RPMI8226 (cell line): Measurements from ENCODE around the gene IL11.
"Not testable (repeated sequence)": the region's sequence is repeated elsewhere in the genome, so short reads cannot be mapped to it uniquely, and the experiment has no call there.

Experiments used
- DNase-seq: peaks from one replicate; pipeline ENCODE4 v3.0.0-alpha.2; 2015

IL11 gene

DNA sequence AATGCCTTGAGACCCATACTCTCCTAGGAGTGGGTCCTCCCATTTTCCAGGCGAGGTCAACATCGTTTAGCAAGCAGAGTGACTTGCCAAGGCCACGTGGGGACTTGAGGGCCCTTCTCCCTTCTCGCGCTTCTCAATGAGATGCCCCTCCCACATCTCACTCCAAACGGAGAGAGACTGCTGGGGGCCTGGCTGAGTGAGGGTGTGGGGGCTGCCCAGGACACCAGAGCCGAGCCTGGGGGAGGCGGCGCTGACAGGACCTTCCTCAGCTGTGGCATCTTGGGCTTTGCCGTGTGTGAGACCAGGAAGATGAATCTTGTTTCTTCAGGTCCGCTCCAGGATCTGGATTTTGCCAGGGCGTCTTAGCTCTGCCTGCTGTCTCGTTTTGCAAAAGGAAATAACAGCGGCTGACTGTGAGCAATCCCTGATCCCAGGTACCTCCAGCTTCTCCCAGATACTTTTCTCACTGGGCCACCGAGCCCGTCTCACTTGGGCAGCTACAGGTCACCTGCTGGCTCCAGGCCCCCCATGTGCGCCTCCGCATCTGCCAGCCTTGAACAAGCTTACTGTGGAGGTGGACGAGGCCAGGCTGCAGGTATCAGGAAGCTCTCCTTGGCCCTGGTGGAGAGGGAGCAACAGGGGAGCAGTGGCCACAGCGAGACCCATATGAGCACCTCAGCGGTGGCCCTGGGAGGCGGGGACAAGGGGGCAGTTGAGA is 21.8 kb downstream of the IL11 start:
- DNase-seq, result no peak

DNA sequence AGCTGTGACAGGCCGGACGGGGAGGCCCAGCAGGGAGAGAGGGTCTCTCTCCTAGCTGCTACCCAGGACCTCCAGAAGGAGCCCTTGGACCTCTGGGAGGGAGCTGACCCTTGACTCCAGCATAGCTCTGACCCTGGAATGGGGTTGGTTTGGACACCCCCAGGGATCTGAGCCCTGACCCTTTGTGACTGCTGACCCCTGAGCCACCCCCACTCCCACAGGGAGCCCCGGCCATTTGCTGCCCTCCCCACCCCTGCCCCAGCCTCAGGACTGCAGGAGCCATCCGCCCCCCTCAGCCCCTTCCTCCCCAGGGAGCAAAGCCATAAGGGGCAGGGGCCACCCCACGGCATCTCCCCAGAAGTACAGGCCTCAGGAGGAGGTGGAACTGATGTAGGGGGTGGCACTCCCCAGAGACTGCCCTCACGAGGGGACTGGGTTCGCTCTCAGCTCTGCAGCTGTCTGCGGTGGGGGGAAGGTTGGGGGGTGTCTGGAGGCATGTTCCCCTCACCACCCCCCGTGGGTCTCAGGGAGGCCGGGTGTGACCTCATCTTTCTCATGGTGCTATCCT is 22.7 kb downstream of the IL11 start:
- no peak for DNase-seq

DNA sequence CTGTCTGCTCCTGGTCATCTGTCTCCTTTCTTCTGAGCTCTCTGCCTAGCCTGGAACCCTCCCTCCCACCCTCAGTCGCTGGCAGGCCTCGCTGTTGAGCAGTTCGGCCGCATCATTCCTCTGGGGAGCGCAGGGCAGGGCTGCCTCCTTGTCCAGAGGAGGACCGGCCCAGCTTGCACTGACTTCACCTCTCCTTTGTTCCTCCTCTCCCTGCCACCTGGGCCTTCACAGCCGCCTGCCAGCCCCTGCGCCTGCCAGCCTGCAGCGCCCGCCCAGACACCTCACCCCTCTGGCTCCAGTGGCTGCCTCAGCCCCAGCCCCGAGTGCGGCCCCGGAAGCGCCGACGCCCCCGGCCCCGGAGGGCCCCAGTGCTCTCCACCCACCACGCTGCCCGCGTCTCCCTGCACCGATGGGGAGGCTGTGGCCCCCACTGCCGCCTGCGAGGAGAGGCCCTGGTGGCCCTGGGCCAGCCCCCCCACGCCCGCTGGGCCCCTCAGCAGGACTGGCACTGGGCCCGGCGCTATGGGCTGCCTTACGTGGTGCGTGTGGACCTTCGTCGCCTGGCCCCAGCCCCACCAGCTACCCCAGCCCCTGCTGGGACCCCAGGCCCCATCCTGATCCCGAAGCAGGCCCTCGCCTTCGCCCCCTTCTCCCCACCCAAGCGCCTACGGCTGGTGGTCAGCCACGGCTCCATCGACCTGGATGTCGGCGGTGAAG is 23.4 kb downstream of the IL11 start:
- DNase-seq, result no peak

DNA sequence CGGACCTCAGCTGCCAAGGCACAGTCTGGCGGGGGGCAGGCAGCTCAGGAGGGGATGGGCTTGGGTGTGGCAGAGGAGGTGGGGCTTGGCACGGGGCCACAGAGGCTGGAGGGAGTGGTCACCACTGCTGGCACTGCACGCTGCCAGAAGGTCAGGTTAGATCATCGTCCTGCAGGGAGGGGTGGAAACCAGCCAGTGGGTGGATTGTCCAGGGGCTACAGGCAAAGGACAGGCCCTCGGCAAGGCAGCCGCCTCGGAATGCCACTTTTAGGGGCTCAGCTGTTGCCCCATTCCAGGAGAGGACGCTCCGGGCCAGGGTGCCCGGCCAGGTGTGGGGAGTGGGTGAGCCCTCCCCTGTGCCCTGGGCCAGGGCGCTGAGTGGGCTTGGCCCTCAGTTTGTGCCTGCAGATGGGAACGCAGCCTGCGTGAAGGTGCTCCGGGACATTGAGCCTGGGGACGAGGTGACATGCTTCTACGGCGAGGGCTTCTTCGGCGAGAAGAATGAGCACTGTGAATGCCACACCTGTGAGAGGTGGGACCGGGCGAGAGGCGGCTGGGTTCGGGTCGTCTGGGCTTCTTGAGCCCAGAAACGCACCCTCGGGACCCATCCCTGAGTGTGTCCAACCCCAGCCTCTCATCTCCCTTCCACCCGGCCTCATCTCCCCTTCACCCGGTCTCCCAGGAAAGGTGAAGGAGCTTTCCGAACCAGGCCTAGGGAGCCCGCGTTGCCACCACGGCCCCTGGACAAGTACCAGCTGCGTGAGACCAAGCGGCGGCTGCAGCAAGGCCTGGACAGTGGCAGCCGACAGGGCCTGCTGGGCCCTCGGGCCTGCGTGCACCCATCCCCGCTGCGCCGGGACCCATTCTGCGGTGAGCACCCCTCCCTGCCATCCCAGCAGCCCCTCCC is 24.2 kb downstream of the IL11 start:
- no peak for DNase-seq

DNA sequence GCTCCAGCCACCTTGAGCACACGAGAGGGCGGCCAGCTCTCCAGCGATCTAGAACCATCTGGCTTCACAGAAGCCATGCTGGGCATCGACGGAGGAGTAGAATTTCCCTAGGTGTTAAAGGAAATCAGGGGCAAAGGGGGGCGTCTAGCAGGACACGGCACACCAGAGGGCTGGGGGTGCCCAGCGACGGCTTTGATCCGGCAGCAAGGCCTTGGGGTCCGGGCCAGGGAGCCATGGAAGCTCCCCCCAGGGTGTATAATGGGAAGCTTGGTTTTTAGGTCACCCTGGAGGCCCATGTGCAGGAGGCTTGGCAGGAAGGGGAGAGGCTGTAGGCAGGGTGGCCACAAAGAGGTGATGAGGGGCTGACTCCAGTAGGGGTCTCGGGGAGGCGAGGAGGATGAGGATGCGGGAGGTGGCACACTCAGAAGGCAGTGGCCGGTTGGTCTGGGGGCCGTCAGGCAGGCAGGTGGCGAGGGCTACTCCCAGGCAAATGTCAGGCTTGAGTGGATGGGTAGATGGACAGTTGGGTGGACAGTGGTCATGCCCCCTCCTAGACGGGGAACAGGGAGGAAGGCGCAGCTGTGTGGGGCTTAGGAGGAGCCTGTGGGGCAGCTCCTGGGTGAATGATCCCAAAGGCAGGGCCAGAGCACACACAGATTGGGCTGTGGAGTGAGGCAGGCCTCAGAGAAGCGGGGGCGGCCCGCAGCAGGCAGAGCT is 25.0 kb downstream of the IL11 start:
- DNase-seq, result no peak

DNA sequence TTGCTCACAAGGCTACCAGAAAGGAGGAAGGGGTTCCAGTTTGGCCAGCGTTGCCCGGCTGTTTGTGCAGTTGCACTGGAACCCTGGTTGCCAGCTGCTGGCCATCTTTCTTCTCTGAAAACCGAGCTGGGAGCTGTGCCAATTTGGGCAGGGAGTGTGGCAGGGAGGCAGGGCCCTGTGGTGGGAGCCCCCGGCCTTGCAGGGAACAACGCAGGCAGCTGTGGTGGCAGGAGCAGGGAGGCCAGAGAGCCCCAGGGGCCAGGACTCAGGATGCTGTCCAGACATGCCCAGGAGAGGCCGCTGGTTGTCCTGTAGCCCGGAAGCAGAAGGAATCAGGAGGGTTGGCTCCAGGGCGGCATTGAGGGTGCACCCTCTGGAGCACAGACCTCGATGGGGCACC is 25.8 kb downstream of the IL11 start:
- no peak for DNase-seq

DNA sequence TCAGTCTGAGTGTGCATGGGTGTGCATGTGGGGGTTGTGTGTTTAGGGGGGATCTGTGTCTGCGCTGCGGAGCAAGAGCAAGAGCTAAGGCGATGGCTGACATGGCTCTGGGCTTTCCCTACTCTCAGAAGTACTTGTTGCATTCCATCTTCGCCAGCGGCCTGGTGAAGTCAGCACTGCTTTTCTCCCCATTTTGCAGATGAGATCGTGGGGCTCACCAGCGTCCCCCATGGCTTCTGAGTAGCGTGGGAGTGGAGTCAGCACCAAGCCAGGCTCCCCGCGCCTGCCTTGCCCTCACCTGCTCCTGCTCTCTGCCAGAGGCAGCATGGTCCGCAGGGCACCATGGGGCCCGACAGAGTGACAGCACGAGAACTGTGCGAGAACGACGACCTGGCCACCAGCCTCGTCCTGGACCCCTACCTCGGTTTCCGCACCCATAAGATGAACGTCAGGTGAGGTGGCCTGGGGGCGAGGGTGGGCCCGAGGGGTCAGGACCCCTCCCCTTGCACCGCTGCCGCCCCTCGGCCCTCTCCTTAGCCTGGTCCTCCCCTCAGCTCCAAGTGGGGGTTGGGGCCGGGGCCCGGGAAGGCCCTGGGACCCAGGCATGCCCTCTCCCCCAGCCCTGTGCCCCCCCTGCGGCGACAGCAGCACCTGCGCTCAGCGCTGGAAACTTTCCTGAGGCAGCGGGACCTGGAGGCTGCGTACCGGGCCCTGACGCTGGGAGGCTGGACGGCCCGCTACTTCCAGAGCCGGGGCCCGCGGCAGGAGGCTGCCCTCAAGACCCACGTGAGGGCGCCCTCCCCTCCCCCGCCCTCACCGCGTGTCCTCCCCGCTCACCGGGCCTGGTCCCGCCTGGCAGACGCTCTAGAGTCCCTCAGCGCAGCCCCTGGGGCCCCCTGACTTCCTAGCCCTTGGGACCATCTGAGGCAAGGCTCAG is 28.4 kb downstream of the IL11 start:
- no peak for DNase-seq

DNA sequence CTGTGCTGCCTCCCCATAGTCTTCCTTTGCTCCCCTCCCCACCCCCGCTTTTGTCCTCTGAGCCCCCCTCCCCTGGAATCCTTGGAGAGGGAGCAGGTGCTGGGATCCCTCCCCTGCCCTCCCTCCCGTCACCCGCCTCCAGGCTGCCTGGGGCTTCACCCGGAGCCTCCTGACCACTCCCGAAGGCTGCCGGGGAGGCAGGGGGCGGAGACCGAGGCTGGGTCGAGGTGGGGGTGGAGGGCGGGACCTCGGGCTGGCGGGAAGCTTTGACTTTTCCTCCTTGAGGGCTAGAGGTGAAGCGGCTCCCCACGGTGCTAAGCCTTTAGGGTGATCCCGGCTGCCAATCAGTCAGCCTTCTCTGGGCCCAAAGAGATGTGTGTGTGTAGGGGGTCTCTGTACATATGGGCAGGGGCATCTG is 29.1 kb downstream of the IL11 start:
- peak; percentile 78 for DNase-seq

DNA sequence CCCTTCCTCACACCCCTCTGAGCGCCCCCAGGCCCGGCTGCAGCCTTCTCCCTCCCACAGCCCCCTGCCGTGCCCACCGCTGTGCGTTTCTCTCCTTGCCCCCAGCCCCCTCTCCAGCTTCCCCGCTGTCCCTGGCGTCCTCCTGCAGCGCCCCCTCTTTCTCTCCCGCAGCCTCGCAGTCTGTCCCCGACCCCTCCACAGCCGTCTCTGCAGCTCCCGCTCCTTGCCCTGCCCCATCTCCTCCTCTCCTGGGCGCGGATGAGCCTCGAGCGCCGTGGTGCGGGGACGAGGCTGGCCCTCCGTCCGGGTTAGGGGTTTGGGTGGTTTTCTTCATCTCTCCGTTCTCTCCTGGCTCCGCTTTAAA is 29.5 kb downstream of the IL11 start:
- DNase-seq, result peak; percentile 38

DNA sequence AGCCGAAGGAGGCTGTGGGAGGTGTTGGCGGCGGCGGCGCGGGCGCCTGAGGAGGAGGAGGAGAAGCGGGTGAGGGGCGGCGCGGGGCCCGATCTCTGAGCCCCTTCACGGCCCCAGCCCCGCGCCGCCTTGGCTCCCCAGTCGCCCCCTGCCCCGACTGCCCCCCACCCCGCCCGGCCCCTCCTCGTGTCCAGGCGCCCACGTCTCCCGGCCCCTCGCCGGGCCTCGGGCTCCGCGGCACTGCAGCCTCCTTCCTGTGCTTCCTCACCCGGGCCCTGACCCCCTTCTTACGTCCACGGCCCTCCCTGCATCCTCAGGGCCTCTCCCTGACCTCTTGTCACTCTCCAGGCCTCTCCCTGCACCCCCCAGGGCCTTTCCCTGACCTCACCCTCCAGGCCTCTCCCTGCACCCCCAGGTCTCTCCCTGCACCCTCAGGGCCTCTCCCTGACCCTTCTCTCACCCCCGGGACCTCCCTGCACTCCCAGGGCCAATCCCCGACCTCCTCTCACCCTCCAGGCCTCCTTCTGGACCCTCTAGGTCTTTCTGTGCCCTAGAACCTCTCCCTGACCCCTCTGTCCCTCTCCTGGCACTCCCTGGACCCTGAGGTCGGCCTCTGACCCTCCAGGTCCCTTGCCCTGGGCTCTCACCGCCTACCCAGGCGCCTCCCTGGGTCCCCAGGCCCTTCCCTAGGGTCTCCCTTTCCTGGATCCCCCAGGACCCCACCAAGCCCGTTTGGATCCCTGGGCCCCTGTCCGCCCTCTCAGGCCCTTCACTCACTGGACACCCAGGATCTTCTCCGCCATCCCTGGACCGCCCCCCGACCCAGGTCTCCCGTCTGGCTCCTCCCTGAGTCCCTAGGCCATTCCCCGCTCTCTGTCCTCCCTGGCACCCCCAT is 30.1 kb downstream of the IL11 start:
- peak; percentile 41 for DNase-seq

DNA sequence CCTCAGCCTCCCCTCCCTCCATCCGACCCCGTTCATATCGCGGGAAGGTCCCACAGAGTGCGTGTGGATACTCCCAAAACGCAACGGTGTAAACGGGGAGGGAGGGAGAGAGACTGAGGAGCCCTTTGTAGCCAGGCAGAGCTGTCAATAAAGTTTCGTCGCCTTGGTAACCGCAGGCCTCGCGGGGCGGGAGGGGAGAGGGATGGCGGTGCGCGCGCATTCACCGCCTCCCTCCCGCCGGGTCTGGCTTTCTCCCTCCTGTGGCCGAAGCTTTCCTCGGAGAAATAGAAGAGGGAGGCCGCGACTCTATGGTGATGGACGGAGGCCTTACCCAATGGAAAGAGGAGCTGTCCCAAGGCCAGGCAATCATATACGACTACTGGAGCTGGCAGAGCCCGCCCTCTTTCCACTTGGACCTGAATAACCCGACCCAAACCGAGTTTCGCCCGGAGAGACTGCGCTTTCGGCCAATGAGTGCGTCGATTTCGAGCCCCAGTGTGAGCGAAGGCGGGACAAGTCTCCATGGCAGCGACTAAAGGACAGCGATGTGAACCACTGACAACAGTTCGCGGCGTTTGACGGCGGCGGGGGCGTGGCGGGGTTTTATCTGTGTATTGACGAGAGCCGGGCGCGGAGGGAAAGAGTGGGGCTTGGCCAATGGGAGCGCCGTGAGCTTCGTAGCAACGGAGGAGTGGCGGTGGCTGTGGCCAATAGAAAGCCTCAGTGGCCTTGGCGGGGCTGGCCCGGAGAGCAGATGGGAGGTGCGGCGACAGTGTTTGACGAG is 31.0 kb downstream of the IL11 start, which contains the start of gene KMT5C:
Gene KMT5C, plus strand, starts transcription at position 772 of the 784 bp plus-strand sequence. CDS start 2,061 bp downstream, outside the sequence.
- DNase-seq, result peak; percentile 100

DNA sequence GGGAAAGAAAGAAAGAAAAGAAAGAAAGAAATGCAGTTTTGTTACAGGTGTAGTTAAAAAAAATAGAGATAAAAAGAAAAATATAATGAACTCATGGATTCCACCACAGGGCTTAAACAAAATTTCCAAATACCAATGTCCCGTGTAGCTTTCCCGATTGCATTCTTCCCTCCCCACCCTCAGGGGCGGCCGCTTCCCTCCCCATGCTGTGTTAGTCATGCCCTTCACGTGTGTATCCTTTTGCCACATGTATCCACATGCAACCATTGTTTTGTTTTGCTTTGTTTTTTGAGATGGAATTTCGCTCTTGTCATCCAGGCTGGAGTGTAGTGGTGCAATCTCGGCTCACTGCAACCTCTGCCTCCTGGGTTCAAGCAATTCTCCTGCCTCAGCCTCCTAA is 34.2 kb downstream of the IL11 start:
- DNase-seq, result no peak

DNA sequence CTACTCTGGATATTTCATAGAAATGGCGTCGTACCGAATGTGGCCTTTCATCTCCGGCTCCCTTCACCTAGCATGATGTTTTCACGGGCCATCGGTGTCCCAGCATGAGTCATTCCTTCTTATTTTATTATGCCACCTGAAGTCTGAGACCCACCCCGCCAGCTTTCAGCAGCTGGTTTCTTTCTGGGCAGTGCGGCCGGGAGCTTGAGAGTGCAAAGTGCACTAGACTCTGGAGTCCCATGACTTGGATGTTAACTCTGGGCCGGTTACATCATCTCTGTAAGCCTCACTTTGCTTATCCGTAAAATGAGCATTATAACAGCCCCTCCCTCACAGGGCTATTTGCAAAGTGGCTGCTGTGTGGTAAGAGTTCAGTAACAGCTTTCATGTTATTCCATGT is 36.4 kb downstream of the IL11 start:
- no peak for DNase-seq

DNA sequence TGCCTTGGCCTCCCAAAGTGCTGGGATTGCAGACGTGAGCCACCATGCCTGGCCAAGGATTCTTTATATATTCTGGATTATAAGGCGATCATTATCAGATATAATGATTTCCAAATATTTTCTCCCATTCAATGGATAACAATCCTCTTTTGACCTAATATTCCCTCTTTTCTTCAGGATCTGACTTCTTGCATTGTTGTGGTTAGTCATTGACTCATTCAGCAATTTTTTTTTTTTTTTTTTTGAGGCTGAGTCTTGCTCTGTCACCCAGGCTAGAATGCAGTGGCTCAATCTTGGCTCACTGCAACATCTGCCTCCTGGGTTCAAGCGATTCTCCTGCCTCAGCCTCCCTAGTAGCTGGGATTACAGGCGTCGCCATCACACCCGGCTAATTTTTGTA is 40.5 kb downstream of the IL11 start:
- DNase-seq, result not testable (repeated sequence)

DNA sequence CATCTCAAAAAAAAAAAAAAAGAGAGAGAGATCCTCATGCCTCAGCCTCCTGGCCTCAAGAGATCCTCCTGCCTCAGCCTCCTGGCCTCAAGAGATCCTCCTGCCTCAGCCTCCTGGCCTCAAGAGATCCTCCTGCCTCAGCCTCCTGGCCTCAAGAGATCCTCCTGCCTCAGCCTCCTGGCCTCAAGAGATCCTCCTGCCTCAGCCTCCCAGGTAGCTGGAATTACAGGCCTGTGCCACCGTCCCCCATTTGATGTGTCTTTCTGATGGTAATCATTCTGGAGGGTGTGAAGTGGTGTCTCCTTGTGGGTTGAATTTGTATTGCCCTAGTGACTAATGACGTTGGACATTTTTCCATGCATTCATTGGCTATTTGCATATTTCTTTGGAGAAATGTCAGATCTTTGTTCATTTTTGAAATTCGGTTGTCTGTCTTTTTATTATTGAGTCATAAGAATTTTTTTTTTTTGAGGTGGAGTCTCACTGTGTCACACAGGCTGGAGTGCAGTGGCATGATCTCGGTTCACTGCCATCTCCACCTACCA is 41.4 kb downstream of the IL11 start:
- not testable (repeated sequence) for DNase-seq

DNA sequence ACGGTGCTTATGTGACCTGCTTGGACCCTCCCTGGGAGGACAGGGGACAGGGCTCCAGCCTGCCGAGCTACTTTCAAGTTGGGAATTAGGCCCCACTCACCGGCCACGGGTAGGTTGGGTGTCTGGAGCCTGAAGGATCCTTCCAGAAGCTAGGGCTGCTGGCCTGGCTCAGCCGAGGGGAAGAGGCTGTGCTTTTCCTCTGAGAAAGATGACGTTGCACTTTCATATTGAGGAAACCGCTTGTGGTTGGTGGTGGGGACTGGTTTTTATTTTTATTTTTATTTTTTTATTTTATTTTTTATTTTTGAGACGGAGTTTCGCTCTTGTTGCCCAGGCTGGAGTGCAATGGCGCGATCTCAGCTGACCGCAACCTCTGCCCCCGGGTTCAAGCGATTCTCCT is 45.1 kb downstream of the IL11 start, which contains the start of gene TMEM150B:
Gene TMEM150B, minus strand, starts transcription at position 170 of the 400 bp plus-strand sequence. CDS start 4,305 bp downstream, outside the sequence.
- peak; percentile 63 for DNase-seq

DNA sequence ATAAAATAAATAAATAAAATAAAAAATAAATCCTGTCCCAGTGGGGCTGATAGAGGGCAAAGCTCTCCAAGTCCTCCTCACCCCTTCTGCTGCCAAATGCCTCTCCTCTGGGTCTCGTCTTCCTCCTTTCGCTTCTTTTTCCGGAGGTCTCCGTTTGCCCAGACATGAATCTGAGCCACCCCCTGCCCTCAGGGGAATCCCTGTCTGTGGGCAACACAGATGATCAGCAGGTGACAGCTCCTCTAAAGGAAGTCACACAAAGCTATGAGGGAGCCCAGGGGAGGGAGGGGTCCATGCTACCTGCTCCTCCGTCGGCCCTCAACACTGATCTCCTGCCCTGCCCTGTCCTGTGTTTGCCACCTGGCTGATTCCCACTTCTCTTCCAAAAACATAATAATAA is 45.6 kb downstream of the IL11 start:
- no peak for DNase-seq

DNA sequence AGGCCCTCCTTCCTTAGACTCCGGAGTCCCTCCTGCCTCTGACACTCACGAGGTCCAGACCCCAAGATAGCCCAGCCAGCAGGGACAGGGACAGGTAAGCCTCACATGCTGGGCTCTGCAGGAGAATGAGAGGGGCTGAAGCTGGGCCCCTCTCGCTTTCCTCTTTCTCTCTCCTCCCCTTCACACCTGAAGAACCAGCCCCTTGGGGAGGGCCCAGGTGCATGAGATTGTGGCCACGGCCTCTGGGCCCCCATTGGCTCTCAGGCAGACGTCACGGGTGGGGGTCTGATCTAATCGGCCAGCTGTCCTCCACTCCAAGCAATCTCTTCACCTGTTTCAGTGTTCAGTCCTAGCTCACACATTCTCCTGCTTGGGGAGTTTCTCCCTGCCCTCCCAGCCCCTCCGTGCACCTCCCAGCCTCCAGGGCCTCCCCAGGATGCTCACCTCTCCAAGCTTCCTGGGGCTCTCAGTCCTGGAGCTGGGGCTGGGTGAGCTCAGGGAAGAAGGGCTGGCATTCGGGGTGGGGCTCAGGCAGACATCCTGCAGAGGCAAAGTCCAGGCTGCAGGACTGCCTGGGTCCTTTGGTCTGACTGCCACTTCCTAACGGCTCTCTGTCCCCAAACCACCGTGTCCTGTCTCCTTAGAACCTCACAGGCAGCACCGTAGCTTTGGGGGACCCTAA is 47.9 kb downstream of the IL11 start:
- no peak for DNase-seq
